Endothelial cell of umbilical vein (primary cell): ENCODE data around the gene TMEM40.

Source experiments
- CTCF ChIP-seq, 2 donors: IDR thresholded peaks; 1 replicate in 1 of 2; 2 replicates in 1 of 2; pipeline ENCODE4 v1.5.1; 2011; ENCODE audit warnings: low read length in 2 of 2, mild to moderate bottlenecking in 2 of 2, moderate library complexity in 2 of 2, control low read depth in 1 of 2, inconsistent platforms in 1 of 2, low read depth in 1 of 2; ENCODE audit not compliant: insufficient read depth in 1 of 2; ENCODE audit errors: extremely low read depth in 1 of 2
- EZH2 ChIP-seq: IDR thresholded peaks from 2 replicates; pipeline ENCODE4 v1.6.1; 2012; ENCODE audit warnings: borderline replicate concordance, low read depth, mild to moderate bottlenecking, moderate library complexity, low read length, inconsistent platforms; ENCODE audit not compliant: severe bottlenecking
- FOS ChIP-seq: IDR thresholded peaks from 2 replicates; pipeline ENCODE4 v1.6.1; 2011; ENCODE audit warnings: mild to moderate bottlenecking, low read length, moderate library complexity, borderline replicate concordance; ENCODE audit not compliant: insufficient read depth
- MAX ChIP-seq: IDR thresholded peaks from 2 replicates; pipeline ENCODE4 v1.6.1; 2011; ENCODE audit not compliant: insufficient read depth, insufficient read length
- MYC ChIP-seq: IDR thresholded peaks from one replicate; pipeline ENCODE4 v1.6.1; 2011; ENCODE audit warnings: mild to moderate bottlenecking, low read depth, low read length
- POLR2A ChIP-seq: IDR thresholded peaks from 2 replicates; pipeline ENCODE4 v1.6.1; 2012; ENCODE audit warnings: low read depth, mild to moderate bottlenecking, control low read depth, low read length

DNA sequence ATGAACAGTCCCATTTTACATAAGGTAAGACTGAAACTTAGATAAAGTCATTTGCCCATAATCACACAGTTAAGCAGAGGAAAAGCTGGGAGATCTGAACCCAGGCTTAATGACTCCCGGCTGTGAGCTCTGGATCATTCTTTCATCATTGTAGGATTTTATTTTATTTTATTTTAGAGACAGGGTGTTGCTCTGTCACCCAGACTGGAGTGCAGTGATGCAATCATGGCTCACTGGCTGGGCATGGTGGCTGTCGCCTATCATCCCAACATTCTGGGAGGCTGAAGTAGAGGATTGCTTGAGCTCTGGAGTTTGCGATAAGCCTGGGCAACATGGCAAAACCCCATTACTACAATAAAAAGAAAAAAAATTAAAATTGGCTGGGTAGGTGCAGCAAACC is 63.9 kb downstream of the TMEM40 start:
- TF ChIP-seq CTCF (IDR thresholded peaks at IDR 0.05; ENCODE audit: extremely low read depth in 1 of 2, insufficient read depth in 1 of 2, low read depth in 1 of 2, low read length in 2 of 2), result no peak
- no peak for TF ChIP-seq FOS
- TF ChIP-seq EZH2, result no peak
- TF ChIP-seq MAX, result no peak
- no peak for TF ChIP-seq POLR2A
- TF ChIP-seq MYC, result no peak
